Measurements from ENCODE around the gene SLC49A4.

The SLC49A4 gene

GRCh38 chr3:122787872-122788271, 7.0 kb upstream of the SLC49A4 start:
- DNase-seq, result no peak

- no peak for DNase-seq
Measured at GRCh38 chr3:122789585-122790273, 5.1 kb upstream of the SLC49A4 start.

DNA sequence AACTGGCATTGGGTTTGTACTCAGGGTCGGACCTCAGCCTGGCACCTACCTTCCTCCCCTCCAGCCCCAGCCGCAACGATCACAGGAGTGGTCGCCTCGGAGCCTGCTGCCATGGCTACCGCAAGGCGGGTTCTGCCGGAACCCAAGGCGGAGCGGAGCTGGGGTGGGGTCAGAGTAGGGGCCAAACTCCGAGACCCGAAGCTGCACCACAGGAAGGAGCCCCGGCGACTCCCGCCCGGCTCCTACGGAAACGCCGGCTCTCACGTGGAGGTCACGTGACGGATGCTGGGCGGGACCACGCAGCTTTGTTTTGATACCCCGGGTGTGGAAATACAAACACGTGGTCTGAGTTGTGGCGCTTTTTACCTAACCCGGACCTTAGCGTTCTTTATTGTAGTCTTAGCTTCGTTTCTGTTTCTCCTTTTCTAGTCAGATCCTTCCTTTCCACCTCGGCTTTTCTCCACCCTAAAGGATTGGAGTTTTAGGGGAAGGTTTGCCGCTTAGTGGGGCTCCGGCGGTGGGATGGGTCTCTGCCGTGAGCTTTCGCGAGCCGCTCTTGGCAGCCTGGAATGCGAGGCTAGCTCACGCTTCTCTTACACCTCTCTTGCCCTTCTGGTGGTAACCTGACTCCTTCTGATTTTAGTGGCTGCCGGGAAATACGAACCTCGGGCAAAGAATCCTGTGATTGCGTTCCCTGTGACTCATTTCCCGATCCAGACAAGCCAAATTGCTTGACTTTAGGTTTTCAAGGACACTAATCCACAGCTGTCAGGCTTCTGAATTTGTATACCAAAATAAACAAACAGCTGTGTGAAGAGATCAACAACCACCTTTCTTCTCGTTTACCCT, 1.1 kb upstream of the SLC49A4 start, which contains the start of gene HSPBAP1:
Gene HSPBAP1, minus strand, starts transcription at position 264 of the 849 bp plus-strand sequence. Its CDS starts 151 bp downstream, at position 113.
- DNase-seq, result no peak

GRCh38 chr3:122794483-122794778, 438 bp upstream of the SLC49A4 start:
- no peak for DNase-seq

DNA sequence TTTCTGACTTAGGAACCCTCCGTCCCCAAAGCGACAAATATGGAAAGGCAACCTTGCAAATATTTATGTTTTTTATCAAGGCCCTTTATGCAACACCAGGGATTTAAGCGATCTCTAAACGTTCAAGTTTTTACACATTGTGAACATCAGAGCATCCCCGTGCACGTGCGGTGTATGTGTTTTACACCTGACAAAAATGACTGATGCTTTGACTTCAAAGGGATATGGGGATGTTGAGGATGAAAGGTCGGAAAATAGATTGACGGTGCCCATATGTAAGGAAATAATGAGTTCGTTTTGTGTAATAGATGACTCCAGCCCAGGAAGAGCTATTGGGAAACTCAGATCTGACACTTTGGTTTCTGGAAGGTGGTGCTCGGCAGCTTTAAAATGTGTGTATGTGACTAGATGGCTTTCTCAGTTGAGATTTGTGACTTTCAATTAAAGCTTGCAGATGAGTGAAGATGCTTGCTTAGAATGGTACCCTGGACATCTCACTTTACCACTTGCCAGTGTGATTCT, 866 bp downstream of the SLC49A4 start:
- DNase-seq, result no peak

GRCh38 chr3:122797291-122797690, 2.4 kb downstream of the SLC49A4 start:
- no peak for DNase-seq

GRCh38 chr3:122799322-122799721, 4.5 kb downstream of the SLC49A4 start:
- DNase-seq, result no peak

DNA sequence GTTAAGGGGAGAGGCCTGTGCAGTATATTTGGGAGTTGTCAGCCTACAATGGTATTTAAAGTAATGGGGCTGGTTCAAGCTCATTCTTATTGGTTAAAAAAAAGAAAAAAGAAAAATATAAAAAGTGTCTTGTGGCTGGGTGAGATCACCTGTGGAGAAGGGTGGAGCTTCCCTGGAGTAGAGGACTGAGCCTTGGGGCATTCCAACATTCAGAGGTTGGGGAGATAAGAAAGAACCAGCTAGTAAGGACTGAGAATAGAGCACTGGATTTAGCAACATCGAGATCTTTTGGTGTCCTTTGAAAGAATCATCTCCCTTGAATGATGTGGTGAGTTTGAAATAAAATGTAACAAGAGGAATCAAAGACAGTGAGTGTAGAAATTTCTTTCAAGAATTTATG, 5.2 kb downstream of the SLC49A4 start:
- DNase-seq, result no peak

GRCh38 chr3:122800706-122801237, 5.9 kb downstream of the SLC49A4 start:
- no peak for DNase-seq

DNA sequence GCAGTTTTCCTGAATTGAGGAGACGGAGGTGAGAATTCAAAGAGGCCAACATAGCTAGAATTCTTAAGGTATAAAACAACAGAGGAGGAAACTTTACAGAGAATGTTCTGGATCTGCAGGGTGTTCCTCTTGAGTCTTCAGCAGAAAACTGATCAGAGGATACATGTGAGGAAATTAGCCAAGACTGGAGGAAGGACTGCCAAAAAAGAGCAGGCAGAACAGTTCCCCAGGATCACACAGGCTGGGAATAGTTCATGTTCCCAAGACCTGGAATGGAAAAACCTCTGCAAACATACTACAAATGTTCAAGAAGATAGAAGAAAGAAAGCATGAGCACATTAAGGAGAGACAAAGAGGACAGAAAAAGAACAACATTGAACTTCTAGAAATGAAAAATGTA, 7.5 kb downstream of the SLC49A4 start:
- DNase-seq, result no peak

- no peak for DNase-seq
Measured at GRCh38 chr3:122803977-122804376, 9.1 kb downstream of the SLC49A4 start.

DNA sequence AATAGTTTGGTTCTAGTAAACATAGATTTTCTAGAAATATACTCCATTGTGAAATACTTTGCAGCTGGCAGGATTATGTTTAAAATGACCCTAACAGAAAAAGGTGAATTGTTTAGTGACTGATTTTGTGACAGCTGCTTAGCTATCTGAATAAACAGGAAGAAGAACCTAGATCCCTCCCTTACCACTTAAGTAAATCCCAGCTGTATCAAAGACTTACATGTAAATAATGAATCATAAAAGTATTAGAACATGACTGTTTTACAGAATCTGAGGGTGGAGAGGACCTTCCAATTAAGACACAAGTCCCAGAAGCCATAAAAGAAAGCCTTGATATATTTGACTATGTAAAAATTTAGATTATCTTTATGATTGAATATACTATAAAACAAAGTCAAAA, 15.9 kb downstream of the SLC49A4 start:
- peak; percentile 7 to 43 for DNase-seq

GRCh38 chr3:122816587-122816986, 21.7 kb downstream of the SLC49A4 start:
- no peak for DNase-seq

DNA sequence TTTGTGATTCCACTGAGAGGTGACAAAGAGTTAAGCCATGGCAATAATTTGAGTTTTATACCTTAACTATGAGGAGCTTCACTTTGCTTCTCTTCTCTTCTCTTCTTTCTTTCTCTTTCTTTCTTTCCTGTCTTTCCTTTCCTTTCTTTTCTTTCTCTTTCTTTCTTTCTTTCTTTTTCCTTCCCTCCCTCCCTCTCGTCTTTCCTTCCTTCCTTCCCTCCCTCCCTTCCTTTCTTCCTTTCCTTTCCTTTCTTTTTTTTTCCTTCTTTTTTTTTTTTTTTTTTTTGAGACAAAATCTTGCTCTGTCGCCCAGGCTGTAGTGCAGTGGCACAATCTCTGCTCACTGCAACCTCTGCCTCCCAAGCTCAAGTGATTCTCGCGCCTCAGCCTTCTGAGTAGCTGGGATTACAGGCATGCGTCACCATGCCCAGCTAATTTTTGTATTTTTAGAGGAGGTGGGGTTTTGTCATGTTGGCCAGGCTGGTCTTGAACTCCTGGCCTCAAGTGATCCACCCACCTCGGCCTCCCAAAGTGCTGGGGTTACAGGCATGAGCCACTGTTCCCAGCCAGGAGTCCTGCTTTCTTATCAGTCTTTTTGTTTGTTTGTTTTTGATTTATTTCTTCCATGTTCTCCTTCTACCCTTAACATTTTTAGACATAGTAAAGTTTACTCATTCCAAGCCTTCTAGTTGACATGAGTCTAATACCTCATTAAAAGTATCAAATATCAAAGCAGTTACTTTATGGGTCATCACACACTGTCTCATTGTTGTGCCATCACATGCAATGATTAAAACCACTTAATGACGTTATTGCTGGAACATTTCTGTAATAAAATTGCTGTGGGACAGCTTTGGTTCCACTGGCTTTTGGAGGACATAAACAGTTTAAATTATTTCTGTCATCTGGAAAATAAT, 29.9 kb downstream of the SLC49A4 start:
- no peak for DNase-seq

GRCh38 chr3:122825460-122825859, 30.6 kb downstream of the SLC49A4 start:
- DNase-seq, result no peak

GRCh38 chr3:122826278-122826677, 31.4 kb downstream of the SLC49A4 start:
- DNase-seq, result no peak

DNA sequence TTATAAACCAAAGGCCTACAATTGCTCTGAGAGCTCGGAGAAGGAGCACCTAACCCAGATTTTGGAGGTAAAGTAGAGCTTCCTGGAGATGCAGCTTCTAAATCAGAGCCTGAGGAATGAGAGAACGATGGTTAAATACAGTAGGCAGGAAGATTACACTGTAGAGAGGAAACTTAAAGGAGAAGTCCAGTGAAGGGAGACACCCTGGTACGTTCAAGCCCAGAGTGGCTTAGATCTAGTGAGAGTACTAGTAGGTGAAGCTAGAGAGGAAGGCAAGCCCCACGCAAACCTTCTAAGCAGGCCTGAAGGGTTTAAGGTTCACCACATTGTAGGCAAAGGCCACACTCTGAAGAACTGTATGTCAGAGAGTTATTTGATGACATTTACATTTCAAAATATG, 33.4 kb downstream of the SLC49A4 start:
- DNase-seq, result no peak

- DNase-seq, result no peak
Measured at GRCh38 chr3:122835590-122835989, 40.7 kb downstream of the SLC49A4 start.

DNA sequence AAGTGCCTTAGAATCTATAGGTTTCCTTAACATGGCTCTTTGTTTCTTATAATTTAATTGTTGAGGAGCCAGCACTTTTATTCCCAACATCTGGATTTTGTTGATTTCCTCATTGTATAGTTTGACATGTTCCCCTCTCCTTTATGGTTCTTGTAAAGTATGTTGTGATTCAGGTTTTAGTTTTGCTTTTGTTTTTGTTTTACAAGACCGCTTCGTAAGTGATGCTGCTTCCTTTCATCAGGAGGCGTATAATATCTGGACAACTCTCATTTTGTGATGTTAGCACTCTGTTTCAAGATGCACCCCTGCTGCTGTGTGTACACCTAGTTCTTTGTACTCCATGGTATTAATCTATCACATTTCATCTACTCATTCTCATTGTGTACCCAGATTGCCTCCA, 48.7 kb downstream of the SLC49A4 start:
- DNase-seq, result peak; percentile 79 to 90

DNA sequence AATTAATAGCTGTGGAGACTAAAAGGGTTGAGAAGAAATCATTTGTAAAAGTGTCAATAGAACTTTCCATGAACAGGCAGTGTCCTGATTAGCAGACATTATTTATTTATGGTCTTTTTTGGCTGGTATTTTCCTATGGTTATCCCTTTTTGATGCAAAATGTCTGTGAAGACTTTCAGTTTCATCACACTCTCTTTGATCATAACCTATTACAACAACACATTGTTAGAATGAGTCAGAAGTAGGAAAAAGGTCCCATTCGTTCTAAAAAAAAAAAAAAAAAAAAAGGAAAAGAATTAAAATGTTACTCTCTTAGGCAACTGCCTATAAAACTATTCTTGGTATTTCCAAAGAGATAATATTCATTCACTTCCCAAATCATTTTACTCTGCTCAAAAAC, 62.1 kb downstream of the SLC49A4 start:
- DNase-seq, result no peak

- DNase-seq, result no peak
Measured at GRCh38 chr3:122858373-122858772, 63.5 kb downstream of the SLC49A4 start.

DNA sequence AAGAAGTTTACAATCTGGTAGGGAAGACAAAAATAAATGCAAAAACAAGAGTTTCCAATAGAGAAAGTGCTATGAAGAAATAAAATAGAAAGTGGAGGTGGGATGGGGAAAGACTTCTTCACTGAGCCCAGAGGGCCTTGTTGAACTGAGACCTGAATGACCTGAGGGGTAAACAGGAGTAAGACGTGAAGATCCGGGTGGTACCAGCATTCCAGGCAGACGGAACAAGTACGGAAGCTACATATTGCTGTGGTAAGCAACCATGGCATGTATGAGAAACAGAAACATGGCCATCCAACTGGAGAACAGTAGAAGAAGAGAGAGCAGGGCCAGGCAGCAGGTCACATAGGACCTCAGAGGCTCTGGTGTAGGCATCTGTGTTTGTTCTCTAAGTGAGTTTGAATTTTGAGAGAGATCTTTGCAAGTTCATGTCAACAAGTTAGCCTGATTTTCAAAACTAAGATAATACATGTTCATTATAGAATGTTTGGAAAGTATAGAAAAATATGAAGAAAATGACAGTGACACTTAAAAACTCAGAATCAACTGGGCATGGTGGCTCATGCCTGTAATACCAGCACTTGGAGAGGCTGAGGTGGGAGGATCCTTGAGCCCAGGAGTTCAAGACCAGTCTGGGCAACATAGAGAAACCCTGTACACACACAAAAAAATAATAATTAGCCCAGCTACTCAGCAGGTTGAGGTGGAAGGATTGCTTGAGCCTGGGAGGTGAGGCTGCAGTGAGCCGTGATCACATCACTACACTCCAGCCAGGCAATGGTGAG, 64.3 kb downstream of the SLC49A4 start:
- DNase-seq, result no peak

All from NCI-H1930 (cell line).